K562 (cell line): Measurements from ENCODE around the gene MDN1. TPM values are rescaled to one million over a fixed set of nuclear protein-coding genes. Genes with fewer than 3 reads are reported as not detected.

ENCODE experiments used
- ATAC-seq: fragments of 200-7000 bp; cut with Tn5 transposase; 3 replicates; pipeline ENCODE4 v1.9.1; 2020; ENCODE audit warnings: moderate library complexity
- BruUV-seq: library from RNA; stranded (reverse); fragments of 400-500 nt; replicated peaks from 2 replicates; lab custom pipeline; 2021; lab: Mats Ljungman, UMichigan
- CTCF ChIA-PET: fragments of 300-600 bp; formaldehyde crosslinking; extraction: SDS; loops from one replicate; lab custom pipeline; 2021; ENCODE audit warnings: low intra/inter-chr PET ratio; lab: Yijun Ruan, JAX
- POLR2A ChIA-PET: fragments of 300-600, 350-650 bp; sonication (Branson Sonifier 250); formaldehyde crosslinking; extraction: SDS; loops from one replicate; lab custom pipeline; 2021; ENCODE audit warnings: antibody characterized with exemption, inconsistent platforms; lab: Yijun Ruan, JAX
- DNase-seq, 4 experiments: peaks; one replicate each; pipeline versions ENCODE4 v3.0.0 to v3.0.0-alpha.2; 2011 to 2018; ENCODE audit warnings: low spot score in 3 of 4, mixed read lengths in 3 of 4; ENCODE audit errors: extremely low read depth in 1 of 4
- FAIRE-seq: peaks from 2 replicates; lab custom pipeline; 2011; peaks lifted over from hg19 to GRCh38; lab: Jason Lieb, UNC
- H2AFZ ChIP-seq: 2 replicates; pipeline ENCODE4 v1.6.0; 2011; ENCODE audit warnings: low read depth, low read length, control low read depth, inconsistent platforms
- H3K27ac ChIP-seq: fragments of 200-600 bp; 3 replicates; pipeline ENCODE4 v1.8.0; 2011; ENCODE audit warnings: low read depth, mild to moderate bottlenecking, control low read depth, inconsistent platforms, low read length, moderate library complexity, mixed read lengths; ENCODE audit errors: extremely low read depth
- H3K27me3 ChIP-seq, 2 experiments: fragments of 300-600 bp in 1 of 2; 2 replicates in 1 of 2; 3 replicates in 1 of 2; pipeline versions ENCODE4 v1.6.0 to v1.8.0; 2011; ENCODE audit warnings: inconsistent platforms in 2 of 2, low read length in 2 of 2, mild to moderate bottlenecking in 1 of 2, mixed read lengths in 1 of 2, moderate library complexity in 1 of 2; ENCODE audit not compliant: control insufficient read depth in 2 of 2, insufficient read depth in 2 of 2
- H3K36me3 ChIP-seq: fragments of 300-600 bp; 3 replicates; pipeline ENCODE4 v1.8.0; 2011; ENCODE audit warnings: mild to moderate bottlenecking, low read length, inconsistent platforms; ENCODE audit not compliant: control insufficient read depth, insufficient read depth
- H3K4me1 ChIP-seq, 2 experiments: fragments of 200-600 bp in 1 of 2; replicated peaks in 1 of 2; 2 replicates in 1 of 2; 3 replicates in 1 of 2; pipeline versions ENCODE4 v1.5.1 to v1.8.0; 2011; ENCODE audit warnings: inconsistent platforms in 2 of 2, low read length in 2 of 2, mild to moderate bottlenecking in 1 of 2, mixed read lengths in 1 of 2, moderate library complexity in 1 of 2; ENCODE audit not compliant: control insufficient read depth in 2 of 2, insufficient read depth in 2 of 2
- H3K4me2 ChIP-seq: 2 replicates; pipeline ENCODE4 v1.6.1; 2011; ENCODE audit warnings: low read length, control low read depth, inconsistent platforms, mixed read lengths; ENCODE audit not compliant: insufficient read depth
- H3K4me3 ChIP-seq: fragments of 200-600 bp; sonication (generic), shearing (Covaris generic); 2 replicates; pipeline ENCODE4 v1.5.1; 2016; ENCODE audit warnings: control low read depth, inconsistent platforms
- H3K79me2 ChIP-seq: fragments of 200-600 bp; 3 replicates; pipeline ENCODE4 v1.8.0; 2011; ENCODE audit warnings: low read length, inconsistent platforms; ENCODE audit not compliant: control insufficient read depth, insufficient read depth
- H3K9ac ChIP-seq, 2 experiments: 2 replicates each; pipeline versions ENCODE4 v1.6.0 to v1.6.1; 2011; ENCODE audit warnings: low read depth in 2 of 2, low read length in 2 of 2, control low read depth in 1 of 2, inconsistent platforms in 1 of 2, mild to moderate bottlenecking in 1 of 2, mixed read lengths in 1 of 2; ENCODE audit not compliant: insufficient read depth in 1 of 2
- H3K9me1 ChIP-seq: one replicate; pipeline ENCODE4 v1.6.0; 2011; ENCODE audit warnings: inconsistent platforms, mild to moderate bottlenecking, low read length, moderate library complexity; ENCODE audit not compliant: control insufficient read depth, insufficient read depth
- H3K9me3 ChIP-seq: replicated peaks from 2 replicates; pipeline ENCODE4 v1.5.1; 2011; ENCODE audit warnings: low read depth, low read length, inconsistent platforms; ENCODE audit not compliant: control insufficient read depth, insufficient read depth
- H4K20me1 ChIP-seq: replicated peaks from 2 replicates; pipeline ENCODE4 v1.6.1; 2011; ENCODE audit warnings: low read length, inconsistent platforms, mixed read lengths; ENCODE audit not compliant: control insufficient read depth, insufficient read depth
- C11orf30 ChIP-seq: fragments of 450-650 bp; IDR thresholded peaks from 2 replicates; pipeline ENCODE4 v1.6.1; 2016; ENCODE audit warnings: low read depth, mild to moderate bottlenecking
- ESRRB ChIP-seq: fragments of 250-450 bp; sonication (Bioruptor Pico); IDR thresholded peaks from 2 replicates; pipeline ENCODE4 v1.5.0; 2020; ENCODE audit warnings: mild to moderate bottlenecking, moderate library complexity, borderline replicate concordance
- EWSR1 ChIP-seq: fragments of 450-650 bp; IDR thresholded peaks from 2 replicates; pipeline ENCODE4 v1.6.1; 2018; ENCODE audit warnings: borderline replicate concordance, mild to moderate bottlenecking, low read depth, moderate library complexity; ENCODE audit not compliant: partially characterized antibody
- FOXP1 ChIP-seq: sonication (generic); formaldehyde crosslinking; IDR thresholded peaks from 2 replicates; pipeline ENCODE4 v1.8.0; 2022; ENCODE audit warnings: mild to moderate bottlenecking, missing genetic modification reagents
- MTA2 ChIP-seq: fragments of 450-650 bp; IDR thresholded peaks from 2 replicates; pipeline ENCODE4 v1.6.1; 2016; ENCODE audit warnings: low read depth
- NFE2 ChIP-seq: IDR thresholded peaks from 2 replicates; pipeline ENCODE4 v1.6.1; 2014; ENCODE audit warnings: antibody characterized with exemption, low read depth
- SAFB ChIP-seq: fragments of 200-400 bp; formaldehyde crosslinking; IDR thresholded peaks from 2 replicates; pipeline ENCODE4 v1.6.1; 2017; ENCODE audit warnings: low read depth, low read length, borderline replicate concordance
- SAP30 ChIP-seq: fragments of 200-600 bp; sonication (generic); IDR thresholded peaks from 2 replicates; pipeline ENCODE4 v1.6.1; 2012; ENCODE audit warnings: borderline replicate concordance, low read depth, mild to moderate bottlenecking, moderate library complexity, low read length, control low read depth, inconsistent platforms; ENCODE audit not compliant: insufficient read depth, poor library complexity, severe bottlenecking
- SMAD3 ChIP-seq: fragments of 450-650 bp; formaldehyde crosslinking; conservative IDR thresholded peaks from 2 replicates; pipeline ENCODE4 v1.4.0; 2020; ENCODE audit warnings: mild to moderate bottlenecking
- SMARCA5 ChIP-seq: fragments of 450-650 bp; IDR thresholded peaks from 2 replicates; pipeline ENCODE4 v1.6.1; 2016
- SMARCC2 ChIP-seq: fragments of 450-650 bp; IDR thresholded peaks from 2 replicates; pipeline ENCODE4 v1.6.1; 2017; ENCODE audit warnings: antibody characterized with exemption, moderate library complexity, mild to moderate bottlenecking, low read depth
- XRCC3 ChIP-seq: fragments of 450-650 bp; IDR thresholded peaks from 2 replicates; pipeline ENCODE4 v1.6.1; 2017; ENCODE audit warnings: mild to moderate bottlenecking, moderate library complexity
- ZFP30 ChIP-seq: fragments of 250-450 bp; sonication (Bioruptor Pico); IDR thresholded peaks from 2 replicates; pipeline ENCODE4 v1.8.0; 2022; ENCODE audit warnings: moderate library complexity, mild to moderate bottlenecking, inconsistent platforms, borderline replicate concordance
- ZNF699 ChIP-seq: fragments of 250-450 bp; sonication (Bioruptor Pico); IDR thresholded peaks from 2 replicates; pipeline ENCODE4 v1.8.0; 2021; ENCODE audit warnings: mild to moderate bottlenecking, moderate library complexity; ENCODE audit not compliant: insufficient replicate concordance
- ZNF830 ChIP-seq: fragments of 250-450 bp; sonication (Bioruptor Pico); IDR thresholded peaks from 2 replicates; pipeline ENCODE4 v1.5.0; 2021; ENCODE audit warnings: mild to moderate bottlenecking
- WGBS: fragments of 100-300 bp; shearing (Covaris generic); methylation state at CpG from one replicate; pipeline ENCODE4 v1.1.6; 2016; ENCODE audit warnings: low coverage, mixed read lengths; ENCODE audit not compliant: insufficient coverage; ENCODE audit errors: missing lambda C conversion rate; 5-methylcytosine and 5-hydroxymethylcytosine counted together
- in situ Hi-C: fragments of 300-500 bp; cut with MboI; formaldehyde crosslinking; loops from 4 replicates; pipeline ENCODE4 v1.15.0; 2018; ENCODE audit warnings: inconsistent platforms, mixed read lengths
- intact Hi-C: fragments of 100-400 bp; cut with micrococcal nuclease; formaldehyde crosslinking; loops from 2 replicates; pipeline ENCODE4 v1.14.2; 2022
- polyA plus RNA-seq, 8 experiments: library from polyadenylated mRNA; depleted of rRNA in 4 of 8; stranded (reverse) in 5 of 8; unstranded in 3 of 8; fragments of >200 nt; fragmentation: Nextera tagmentation in 2 of 8; fragmentation: Illumina TruSeq in 1 of 8; extraction: Ambion mirVana in 2 of 8; extraction: Trizol in 1 of 8; gene quantifications; 2 replicates each; pipeline versions ENCODE4 v1.2.1 to v1.2.3, GENCODE V29; 2011 to 2014; ENCODE audit warnings: inconsistent platforms in 1 of 8, missing spikeins in 1 of 8
- total RNA-seq, 7 experiments: library from RNA; depleted of rRNA in 6 of 7; stranded (reverse); fragments of >200 nt in 6 of 7; fragmentation: Illumina TruSeq in 2 of 7; extraction: Trizol in 2 of 7; gene quantifications; 2 replicates each; pipeline versions ENCODE4 v1.2.1 to v1.2.3, GENCODE V29; 2011 to 2021; ENCODE audit warnings: low replicate concordance in 1 of 7
- TF ChIP-seq, protein P1 (sequence below): fragments of 250-450 bp; sonication (Bioruptor Pico); IDR thresholded peaks from 2 replicates; pipeline ENCODE4 v1.5.0; 2021
- TF ChIP-seq, protein P2 (sequence below): fragments of 250-450 bp; sonication (Bioruptor Pico); IDR thresholded peaks from 2 replicates; pipeline ENCODE4 v1.4.0; 2020; ENCODE audit warnings: mild to moderate bottlenecking, moderate library complexity

Gene MDN1
- total and polyA plus RNA-seq, 9 of the 15 experiments (the other 6 are each of a cell fraction or from before 2014, with no cell fraction given) = 25.6 to 93.6 (median 43.0) TPM

DNA sequence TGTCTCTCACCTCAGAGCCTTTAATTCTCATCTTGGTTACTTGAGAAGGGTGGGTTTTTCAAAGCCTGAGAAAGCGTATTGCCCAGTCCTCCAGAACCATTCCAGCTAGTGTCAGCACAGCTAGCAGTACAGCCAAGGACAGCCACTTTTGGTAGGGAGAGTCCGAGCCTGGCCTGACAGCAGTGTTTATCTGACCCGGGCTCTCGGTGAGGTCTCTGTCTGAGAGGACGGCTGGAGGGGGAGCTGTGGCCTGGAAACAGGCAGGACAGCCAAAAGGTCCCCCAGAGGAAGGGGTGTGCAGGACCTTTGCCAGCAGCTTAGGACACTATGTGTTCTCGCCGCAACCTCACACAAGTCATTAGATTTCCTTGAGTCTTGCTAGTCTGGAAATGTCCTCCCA is 219.9 kb downstream of the MDN1 start:
- no peak for FAIRE-seq
- in situ Hi-C loops = loop anchor here (25.0 kb wide), 1 partner anchor 612 kb away; no protein-coding TSS in a partner anchor
- no peak overlapping the region for H3K9ac ChIP-seq
- no peak overlapping the region for H3K4me3 ChIP-seq
- no peaks in the 10 kb centered on the region for H3K79me2 ChIP-seq
- no peak overlapping the region for H3K27ac ChIP-seq
- intact Hi-C loops = loop anchor here (5.0 kb wide), 1 partner anchor 167 kb away; the partner anchor contains the start of gene ANKRD6
- no peaks in the 10 kb centered on the region for H4K20me1 ChIP-seq
- ATAC-seq = no peak
- H3K4me2 ChIP-seq = no peak overlapping the region
- H3K4me1 ChIP-seq = no peaks in the 10 kb centered on the region
- H2AFZ ChIP-seq = no peak overlapping the region
- H3K9me1 ChIP-seq = peaks cover 3% of the 10 kb centered on the region
- H3K9me3 ChIP-seq = no peaks in the 10 kb centered on the region
- ChIA-PET CTCF (no interaction called here), POLR2A (interaction anchor here (0.6 to 1.2 kb wide), 2 partner anchors 17 to 247 kb away, joined by 4 read pairs; partner anchors contain the start of gene UBE2J1)
- TF ChIP-seq ZNF830 (no peak), ZNF699 (CRISPR knock-in tag) (no peak), NFE2 (no peak), C11orf30 (no peak), SAFB (no peak), SMARCA5 (no peak), XRCC3 (no peak), FOXP1 (CRISPR knock-in tag) (no peak), ESRRB (CRISPR knock-in tag) (no peak), SMARCC2 (no peak), SAP30 (no peak), ZFP30 (CRISPR knock-in tag) (no peak), MTA2 (no peak), SMAD3 (CRISPR knock-in tag) (no peak), EWSR1 (no peak)
- TF ChIP-seq, protein P1, sequence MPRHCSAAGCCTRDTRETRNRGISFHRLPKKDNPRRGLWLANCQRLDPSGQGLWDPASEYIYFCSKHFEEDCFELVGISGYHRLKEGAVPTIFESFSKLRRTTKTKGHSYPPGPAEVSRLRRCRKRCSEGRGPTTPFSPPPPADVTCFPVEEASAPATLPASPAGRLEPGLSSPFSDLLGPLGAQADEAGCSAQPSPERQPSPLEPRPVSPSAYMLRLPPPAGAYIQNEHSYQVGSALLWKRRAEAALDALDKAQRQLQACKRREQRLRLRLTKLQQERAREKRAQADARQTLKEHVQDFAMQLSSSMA = no peak
- TF ChIP-seq, protein P2, sequence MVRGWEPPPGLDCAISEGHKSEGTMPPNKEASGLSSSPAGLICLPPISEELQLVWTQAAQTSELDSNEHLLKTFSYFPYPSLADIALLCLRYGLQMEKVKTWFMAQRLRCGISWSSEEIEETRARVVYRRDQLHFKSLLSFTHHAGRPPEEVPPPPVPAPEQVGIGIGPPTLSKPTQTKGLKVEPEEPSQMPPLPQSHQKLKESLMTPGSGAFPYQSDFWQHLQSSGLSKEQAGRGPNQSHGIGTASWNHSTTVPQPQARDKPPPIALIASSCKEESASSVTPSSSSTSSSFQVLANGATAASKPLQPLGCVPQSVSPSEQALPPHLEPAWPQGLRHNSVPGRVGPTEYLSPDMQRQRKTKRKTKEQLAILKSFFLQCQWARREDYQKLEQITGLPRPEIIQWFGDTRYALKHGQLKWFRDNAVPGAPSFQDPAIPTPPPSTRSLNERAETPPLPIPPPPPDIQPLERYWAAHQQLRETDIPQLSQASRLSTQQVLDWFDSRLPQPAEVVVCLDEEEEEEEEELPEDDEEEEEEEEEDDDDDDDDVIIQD = no peak
- under 1% methylated on average over 7 of the region's 7 CpGs for WGBS
- no peak for DNase-seq
- H3K36me3 ChIP-seq = no peaks in the 10 kb centered on the region
- H3K27me3 ChIP-seq = peaks cover 13 to 39% of the 10 kb centered on the region in 2 experiments
- no TSS peak for BruUV-seq
